Coronary artery (tissue), 2 donors: Measurements from ENCODE around the gene DNM2.
A peak's percentile ranks its signal among the peaks of the same experiment; 100 is the strongest.

Experiments
- DNase-seq: peaks from one replicate; pipeline ENCODE4 v3.0.0-alpha.2; 2017; ENCODE audit warnings: low spot score
- H3K27ac ChIP-seq, 2 donors: fragments of 200-600 bp; sonication (generic); one replicate each; pipeline ENCODE4 v1.5.1; 2016 to 2019
- H3K4me3 ChIP-seq: fragments of 200-600 bp; sonication (generic); 2 replicates; pipeline ENCODE4 v1.5.1; 2016; ENCODE audit warnings: mild to moderate bottlenecking, moderate library complexity
- TF ChIP-seq, protein P1 (sequence below): fragments of 200-600 bp; sonication (generic); IDR thresholded peaks from one replicate; pipeline ENCODE4 v1.5.1; 2019; ENCODE audit warnings: antibody characterized with exemption

Gene DNM2

DNA sequence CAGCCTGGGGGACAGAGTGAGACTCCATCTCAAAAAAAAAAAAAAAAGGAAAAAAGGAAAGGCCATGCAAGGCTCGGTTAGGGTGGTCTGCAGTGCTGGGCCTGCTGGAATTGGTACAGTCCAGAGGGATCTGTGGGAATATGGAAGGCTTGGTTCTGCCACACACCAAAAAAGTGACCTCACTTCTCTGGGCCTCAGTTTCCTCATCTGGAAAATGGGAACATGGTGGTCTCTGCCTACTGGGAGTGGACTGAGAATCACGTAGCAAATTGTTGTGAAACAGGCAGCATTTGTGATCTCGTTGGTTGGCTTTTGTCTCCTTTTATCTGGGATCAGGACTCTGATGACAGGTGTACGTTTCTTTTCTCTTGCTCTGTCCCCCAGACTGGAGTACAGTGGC lies 7.5 kb downstream of the DNM2 start:
- no peak overlapping the region for H3K27ac ChIP-seq
- TF ChIP-seq, protein P1, sequence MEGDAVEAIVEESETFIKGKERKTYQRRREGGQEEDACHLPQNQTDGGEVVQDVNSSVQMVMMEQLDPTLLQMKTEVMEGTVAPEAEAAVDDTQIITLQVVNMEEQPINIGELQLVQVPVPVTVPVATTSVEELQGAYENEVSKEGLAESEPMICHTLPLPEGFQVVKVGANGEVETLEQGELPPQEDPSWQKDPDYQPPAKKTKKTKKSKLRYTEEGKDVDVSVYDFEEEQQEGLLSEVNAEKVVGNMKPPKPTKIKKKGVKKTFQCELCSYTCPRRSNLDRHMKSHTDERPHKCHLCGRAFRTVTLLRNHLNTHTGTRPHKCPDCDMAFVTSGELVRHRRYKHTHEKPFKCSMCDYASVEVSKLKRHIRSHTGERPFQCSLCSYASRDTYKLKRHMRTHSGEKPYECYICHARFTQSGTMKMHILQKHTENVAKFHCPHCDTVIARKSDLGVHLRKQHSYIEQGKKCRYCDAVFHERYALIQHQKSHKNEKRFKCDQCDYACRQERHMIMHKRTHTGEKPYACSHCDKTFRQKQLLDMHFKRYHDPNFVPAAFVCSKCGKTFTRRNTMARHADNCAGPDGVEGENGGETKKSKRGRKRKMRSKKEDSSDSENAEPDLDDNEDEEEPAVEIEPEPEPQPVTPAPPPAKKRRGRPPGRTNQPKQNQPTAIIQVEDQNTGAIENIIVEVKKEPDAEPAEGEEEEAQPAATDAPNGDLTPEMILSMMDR, result no peak

DNA sequence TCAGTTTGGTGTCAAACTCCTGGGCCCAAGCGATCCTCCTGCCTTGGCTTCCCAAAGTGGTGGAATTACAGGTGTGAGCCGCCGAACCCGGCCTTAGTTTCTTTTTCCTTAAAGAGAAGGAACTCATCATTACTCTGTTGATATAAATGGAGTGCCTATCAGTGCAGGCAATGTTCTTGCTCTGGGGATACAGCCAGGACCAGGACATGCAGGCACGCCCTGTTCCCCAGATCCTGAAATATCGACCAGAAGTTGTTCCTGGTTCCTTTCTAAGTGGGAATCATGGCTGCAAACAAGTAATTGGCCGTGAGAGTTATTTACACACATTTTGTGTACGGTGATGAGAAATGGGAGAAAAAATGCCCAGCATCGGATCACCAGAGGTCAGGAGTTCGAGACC lies 8.4 kb downstream of the DNM2 start:
- Histone ChIP-seq H3K27ac (no peak overlapping the region), H3K4me3 (no peak overlapping the region)
- TF ChIP-seq, protein P1, result no peak
- DNase-seq, result no peak

More for the DNA sequence above, 7.5 kb downstream of the DNM2 start:
- DNase-seq, result no peak
- no peak overlapping the region for H3K4me3 ChIP-seq

DNA sequence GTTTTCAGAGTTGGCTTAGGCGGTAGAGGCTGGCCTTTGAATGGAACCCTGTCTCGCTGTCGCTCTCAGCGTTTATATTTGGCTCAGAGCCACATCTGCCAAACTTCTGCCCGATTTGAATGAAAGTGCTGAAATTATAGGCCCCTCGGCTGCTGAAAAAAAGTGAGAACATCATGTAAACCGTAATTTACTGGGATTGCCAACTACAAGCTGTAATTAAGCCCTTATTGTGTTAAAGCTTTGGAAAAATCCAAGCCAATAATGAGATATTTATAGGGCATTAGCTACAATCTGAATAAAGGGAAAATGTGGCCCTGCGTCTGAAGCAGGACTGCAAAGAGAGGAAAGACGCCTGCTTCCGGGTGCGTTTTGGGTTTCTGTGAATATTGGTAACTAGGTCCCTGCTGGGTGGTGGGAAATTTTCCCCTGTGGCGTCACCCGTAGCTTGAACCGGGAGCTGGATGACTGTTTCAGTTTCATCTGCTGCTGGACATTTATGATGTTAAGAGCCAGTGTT lies 9.9 kb downstream of the DNM2 start:
- DNase-seq, result no peak
- TF ChIP-seq, protein P1, result no peak
- Histone ChIP-seq H3K4me3 (no peak overlapping the region), H3K27ac (no peak overlapping the region)

DNA sequence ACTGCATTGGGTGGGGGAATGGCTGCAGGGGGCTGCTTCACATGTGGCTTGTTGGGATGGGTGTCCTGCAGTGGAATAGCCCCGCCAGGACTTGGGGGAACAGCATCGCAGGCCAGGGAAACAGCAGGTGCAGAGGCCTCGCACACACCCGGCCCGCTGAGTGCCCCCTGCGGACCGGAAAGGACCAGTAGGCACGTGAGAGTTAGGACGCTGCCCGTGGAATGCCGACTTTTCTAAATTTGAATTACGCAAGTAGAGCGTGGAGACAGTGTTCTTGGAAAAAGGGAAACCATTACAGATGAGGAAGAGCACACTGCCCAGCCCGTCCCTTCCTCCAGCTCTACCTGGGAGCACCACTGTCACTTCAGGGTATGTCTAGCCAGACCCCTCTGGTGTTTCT lies 11.5 kb downstream of the DNM2 start:
- no peak for DNase-seq
- H3K27ac ChIP-seq, result peak overlapping the region in 1 of 2 donors; percentile 71
- H3K4me3 ChIP-seq, result no peak overlapping the region
- TF ChIP-seq, protein P1, result no peak

DNA sequence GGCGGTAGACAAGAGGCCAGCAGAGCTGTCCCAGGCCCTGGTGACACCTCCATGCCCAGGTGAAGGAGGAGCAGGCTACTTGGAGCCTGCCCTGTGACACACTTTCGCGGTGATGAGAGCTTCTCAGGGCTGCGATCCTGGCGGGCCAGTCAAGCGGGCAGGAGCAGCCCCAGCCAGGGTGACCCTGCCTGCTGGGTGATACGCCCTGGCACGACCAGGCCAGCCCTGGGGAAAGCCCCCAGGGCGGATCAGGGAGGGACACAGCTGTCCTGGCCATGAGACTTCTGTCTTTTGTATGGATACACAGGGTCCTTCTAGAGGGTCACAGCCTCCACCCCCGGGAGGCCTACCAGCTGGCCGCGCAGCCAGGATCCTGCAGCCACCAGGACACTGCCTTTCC lies 13.1 kb downstream of the DNM2 start:
- Histone ChIP-seq H3K27ac (peak overlapping the region in 1 of 2 donors; percentile 71), H3K4me3 (no peak overlapping the region)
- TF ChIP-seq, protein P1, result no peak
- no peak for DNase-seq

DNA sequence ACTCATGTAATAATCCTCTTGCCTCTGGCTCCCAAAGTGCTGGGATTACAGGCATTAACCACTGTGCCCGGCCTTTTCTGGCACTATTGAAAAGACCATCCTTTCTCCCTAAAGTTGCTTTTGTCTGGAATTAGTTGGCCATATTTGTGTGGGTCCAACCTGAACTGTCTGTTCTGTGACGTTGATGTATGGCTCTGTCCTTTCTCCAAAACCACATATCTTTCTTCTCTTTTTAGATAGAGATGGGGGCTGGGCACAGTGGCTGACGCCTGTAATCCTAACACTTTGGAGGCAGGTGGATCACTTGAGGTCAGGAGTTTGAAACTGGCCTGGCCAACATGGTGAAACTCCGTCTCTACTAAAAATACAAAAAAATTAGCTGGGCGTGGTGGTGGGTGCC lies 17.9 kb downstream of the DNM2 start:
- H3K4me3 ChIP-seq, result no peak overlapping the region
- no peak overlapping the region for H3K27ac ChIP-seq
- TF ChIP-seq, protein P1, result no peak
- DNase-seq, result no peak

DNA sequence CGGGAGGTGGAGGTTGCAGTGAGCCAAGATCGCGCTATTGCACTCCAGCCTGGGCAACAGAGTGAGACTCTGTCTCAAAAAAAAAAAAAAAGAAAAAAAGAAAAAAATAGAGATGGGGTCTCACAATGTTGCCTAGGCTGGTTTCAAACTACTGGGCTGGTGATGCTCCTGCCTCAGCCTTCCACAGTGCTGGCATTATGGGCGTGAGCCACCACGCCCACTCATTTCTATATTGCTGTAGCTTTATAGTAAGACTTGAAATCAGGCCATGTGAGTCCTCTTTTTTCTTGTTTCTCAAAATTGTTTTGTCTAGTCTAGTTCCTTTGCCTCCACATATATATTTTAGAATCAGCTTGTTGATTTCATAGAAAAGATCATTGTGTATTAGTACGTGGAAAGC lies 18.3 kb downstream of the DNM2 start:
- DNase-seq, result no peak
- no peak overlapping the region for H3K4me3 ChIP-seq
- no peak overlapping the region for H3K27ac ChIP-seq
- TF ChIP-seq, protein P1, result no peak
